Osteoblast (primary cell): ENCODE results near the gene KCNQ1. TPM values are rescaled to one million over a fixed set of nuclear protein-coding genes. Genes with fewer than 3 reads are reported as not detected.

Experiments
- DNase-seq: peaks from one replicate; pipeline ENCODE4 v3.0.0; 2011; ENCODE audit warnings: low spot score, mixed read lengths; ENCODE audit not compliant: insufficient read length; ENCODE audit errors: missing footprints
- H2AFZ ChIP-seq: 2 replicates; pipeline ENCODE4 v1.6.0; 2011; ENCODE audit warnings: mild to moderate bottlenecking, low read length
- H3K27ac ChIP-seq: 2 replicates; pipeline ENCODE4 v1.5.1; 2011; ENCODE audit warnings: mild to moderate bottlenecking, low read depth, low read length, moderate library complexity
- H3K27me3 ChIP-seq: 2 replicates; pipeline ENCODE4 v1.6.0; 2012; ENCODE audit warnings: mild to moderate bottlenecking, control low read depth, inconsistent platforms, low read length, moderate library complexity; ENCODE audit not compliant: insufficient read depth
- H3K36me3 ChIP-seq: 2 replicates; pipeline ENCODE4 v1.5.1; 2011; ENCODE audit warnings: mild to moderate bottlenecking, low read length, control low read depth, moderate library complexity; ENCODE audit not compliant: insufficient read depth
- H3K4me1 ChIP-seq: 2 replicates; pipeline ENCODE4 v1.5.1; 2011; ENCODE audit warnings: mild to moderate bottlenecking, low read length, control low read depth, moderate library complexity; ENCODE audit not compliant: insufficient read depth
- H3K4me2 ChIP-seq: 2 replicates; pipeline ENCODE4 v1.6.0; 2011; ENCODE audit warnings: mild to moderate bottlenecking, low read length; ENCODE audit not compliant: insufficient read depth
- H3K4me3 ChIP-seq: fragments of 200-600 bp; sonication (generic); 3 replicates; pipeline ENCODE4 v1.5.1; 2012; ENCODE audit warnings: mild to moderate bottlenecking, low read length, inconsistent platforms; ENCODE audit not compliant: insufficient read depth
- H3K79me2 ChIP-seq: 2 replicates; pipeline ENCODE4 v1.6.0; 2012; ENCODE audit warnings: mild to moderate bottlenecking, low read length, control low read depth, inconsistent platforms; ENCODE audit not compliant: insufficient read depth
- H3K9me3 ChIP-seq: 2 replicates; pipeline ENCODE4 v1.5.1; 2011; ENCODE audit warnings: low read depth, low read length, control low read depth
- H4K20me1 ChIP-seq: 2 replicates; pipeline ENCODE4 v1.6.0; 2012; ENCODE audit warnings: mild to moderate bottlenecking, low read length, control low read depth; ENCODE audit not compliant: insufficient read depth
- CTCF ChIP-seq: IDR thresholded peaks from 2 replicates; pipeline ENCODE4 v1.5.1; 2011; ENCODE audit warnings: mild to moderate bottlenecking, low read depth, low read length, moderate library complexity; ENCODE audit errors: extremely low read depth
- total RNA-seq: library from RNA; depleted of rRNA; stranded (reverse); fragments of >200 nt; gene quantifications from 2 replicates; pipeline ENCODE4 v1.2.3, GENCODE V29; 2012

The KCNQ1 gene
- total RNA-seq, 1 donor = not detected

- Histone ChIP-seq H3K4me1 (no peaks in the 10 kb centered on the region), H3K27ac (no peak overlapping the region), H4K20me1 (no peaks in the 10 kb centered on the region), H2AFZ (no peak overlapping the region), H3K4me3 (no peak overlapping the region), H3K27me3 (peaks cover 55% of the 10 kb centered on the region), H3K9me3 (no peaks in the 10 kb centered on the region), H3K4me2 (no peak overlapping the region), H3K36me3 (no peaks in the 10 kb centered on the region), H3K79me2 (no peaks in the 10 kb centered on the region)
- TF ChIP-seq CTCF = no peak
- peak; percentile 54 for DNase-seq
These were observed 345.7 kb downstream of the KCNQ1 start for GRCh38 chr11:2790568-2790921.

- no peak overlapping the region for H3K4me2 ChIP-seq
- peaks cover 50% of the 10 kb centered on the region for H3K27me3 ChIP-seq
- no peak for TF ChIP-seq CTCF
- H3K36me3 ChIP-seq = no peaks in the 10 kb centered on the region
- no peaks in the 10 kb centered on the region for H4K20me1 ChIP-seq
- no peak overlapping the region for H3K27ac ChIP-seq
- no peak overlapping the region for H3K4me3 ChIP-seq
- DNase-seq = peak; percentile 64
- no peaks in the 10 kb centered on the region for H3K4me1 ChIP-seq
- no peaks in the 10 kb centered on the region for H3K79me2 ChIP-seq
- no peaks in the 10 kb centered on the region for H3K9me3 ChIP-seq
- H2AFZ ChIP-seq = no peak overlapping the region
These were observed 346.3 kb downstream of the KCNQ1 start for GRCh38 chr11:2791139-2791520.

GRCh38 chr11:2791521-2792380 is 346.9 kb downstream of the KCNQ1 start:
- H3K4me2 ChIP-seq = peak overlapping the region; percentile 29
- TF ChIP-seq CTCF = no peak
- H3K36me3 ChIP-seq = no peaks in the 10 kb centered on the region
- H2AFZ ChIP-seq = peak overlapping the region; percentile 50
- peak; percentile 75 for DNase-seq
- H3K27ac ChIP-seq = no peak overlapping the region
- H4K20me1 ChIP-seq = no peaks in the 10 kb centered on the region
- peaks cover 47% of the 10 kb centered on the region for H3K27me3 ChIP-seq
- H3K4me3 ChIP-seq = no peak overlapping the region
- no peaks in the 10 kb centered on the region for H3K79me2 ChIP-seq
- H3K9me3 ChIP-seq = no peaks in the 10 kb centered on the region
- H3K4me1 ChIP-seq = no peaks in the 10 kb centered on the region

- DNase-seq = peak; percentile 83
- no peak overlapping the region for H3K4me2 ChIP-seq
- H3K27me3 ChIP-seq = peaks cover 40% of the 10 kb centered on the region
- H2AFZ ChIP-seq = no peak overlapping the region
- no peaks in the 10 kb centered on the region for H3K4me1 ChIP-seq
- no peak for TF ChIP-seq CTCF
- H3K36me3 ChIP-seq = no peaks in the 10 kb centered on the region
- no peak overlapping the region for H3K4me3 ChIP-seq
- no peaks in the 10 kb centered on the region for H3K9me3 ChIP-seq
- no peaks in the 10 kb centered on the region for H3K79me2 ChIP-seq
- H3K27ac ChIP-seq = no peak overlapping the region
- no peaks in the 10 kb centered on the region for H4K20me1 ChIP-seq
These were observed 347.8 kb downstream of the KCNQ1 start for GRCh38 chr11:2792381-2793250.
